ENCODE measurements around the gene PCID2.
"Not testable (repeated sequence)": the region's sequence is repeated elsewhere in the genome, so short reads cannot be mapped to it uniquely, and the experiment has no call there.

Gene PCID2

GRCh38 chr13:113167155-113167554, 41.3 kb downstream of the PCID2 start:
- no peak for DNase-seq (ENCODE audit: low read depth in 2 of 3, low spot score in 1 of 3)

DNA sequence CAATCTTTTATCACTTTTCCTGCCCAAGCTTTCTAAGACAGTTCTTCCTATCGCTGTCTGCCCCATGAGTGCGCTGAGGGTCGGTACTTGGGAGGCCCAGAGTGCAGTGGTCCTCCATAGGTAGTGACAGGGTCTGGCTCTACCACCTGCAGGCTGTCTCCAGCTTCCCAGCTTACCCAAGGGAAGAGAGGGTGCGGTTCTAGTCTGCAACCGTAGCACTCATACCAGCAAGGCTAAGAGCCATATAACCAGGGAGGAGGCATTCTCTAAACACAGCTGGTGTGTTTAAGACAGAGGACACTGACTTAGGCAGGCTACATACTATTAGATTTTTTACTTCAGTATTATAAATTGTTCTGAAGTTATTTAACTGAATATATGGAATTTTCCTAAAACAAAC, 41.8 kb downstream of the PCID2 start:
- DNase-seq (ENCODE audit: low read depth in 2 of 3, low spot score in 1 of 3) = no peak

DNA sequence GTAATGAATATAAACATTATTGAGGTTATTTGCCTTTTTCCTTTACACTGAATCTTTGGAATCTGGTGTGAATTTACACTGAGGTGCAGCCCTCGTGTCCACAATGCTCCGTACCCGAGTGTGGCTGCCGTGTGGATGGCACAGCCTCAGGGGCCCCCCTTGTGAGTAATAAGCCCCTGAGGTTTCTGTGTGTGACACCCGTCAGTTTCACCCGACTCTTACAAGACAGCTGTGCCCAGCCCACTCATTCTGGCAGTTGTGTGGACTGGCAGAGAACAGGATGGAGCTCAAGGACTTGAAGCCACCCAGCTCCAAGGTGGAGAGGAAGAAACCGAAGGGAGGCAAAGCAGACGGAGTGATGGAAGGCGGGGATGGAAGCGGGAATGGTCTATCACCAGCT, 42.2 kb downstream of the PCID2 start:
- no peak for DNase-seq (ENCODE audit: low read depth in 2 of 3, low spot score in 1 of 3)

- no peak for DNase-seq (ENCODE audit: low read depth in 2 of 3, low spot score in 1 of 3)
Observed at GRCh38 chr13:113164492-113164891, 44.0 kb downstream of the PCID2 start.

DNA sequence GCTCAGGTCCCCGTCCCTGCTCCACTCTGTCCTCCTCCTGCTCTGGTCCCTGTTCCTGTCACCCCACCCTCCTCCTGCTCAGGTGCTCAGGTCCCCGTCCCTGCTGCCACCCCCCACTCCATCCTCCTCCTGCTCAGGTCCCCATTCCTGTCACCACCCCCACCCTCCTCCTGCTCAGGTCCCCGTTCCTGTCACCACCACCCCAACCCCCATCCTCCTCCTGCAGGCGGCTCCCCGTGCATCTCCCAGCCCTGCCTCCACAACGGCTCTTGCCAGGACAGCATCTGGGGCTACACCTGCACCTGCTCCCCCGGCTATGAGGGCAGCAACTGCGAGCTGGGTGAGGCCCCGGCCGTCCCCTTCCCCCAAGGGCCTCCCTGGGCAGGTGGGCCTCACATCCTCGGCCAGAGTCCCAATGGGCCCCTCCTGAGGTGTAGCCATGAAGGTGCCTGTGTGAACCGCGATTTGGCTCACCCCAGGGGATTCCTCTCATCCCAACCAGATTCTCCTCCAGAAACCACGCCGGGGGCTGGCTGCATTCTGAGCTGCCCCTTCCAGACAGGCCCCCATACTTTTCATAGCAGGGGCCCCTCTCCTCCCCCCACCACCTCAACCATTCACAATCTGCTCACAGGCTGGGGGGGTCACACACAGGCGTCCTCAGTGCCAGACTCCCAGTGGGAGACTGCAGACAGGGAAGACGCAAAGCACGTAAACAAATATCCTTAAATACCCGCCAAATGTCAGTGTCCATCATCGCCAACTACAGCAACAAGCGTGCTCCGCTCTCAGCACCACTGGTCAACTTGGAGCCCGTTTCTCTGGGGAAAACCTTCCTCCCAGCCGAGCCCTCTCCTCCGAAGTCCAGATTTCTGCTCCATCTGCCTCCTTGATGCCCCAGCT, 45.4 kb downstream of the PCID2 start:
- no peak for DNase-seq (ENCODE audit: low read depth in 2 of 3, low spot score in 1 of 3)

DNA sequence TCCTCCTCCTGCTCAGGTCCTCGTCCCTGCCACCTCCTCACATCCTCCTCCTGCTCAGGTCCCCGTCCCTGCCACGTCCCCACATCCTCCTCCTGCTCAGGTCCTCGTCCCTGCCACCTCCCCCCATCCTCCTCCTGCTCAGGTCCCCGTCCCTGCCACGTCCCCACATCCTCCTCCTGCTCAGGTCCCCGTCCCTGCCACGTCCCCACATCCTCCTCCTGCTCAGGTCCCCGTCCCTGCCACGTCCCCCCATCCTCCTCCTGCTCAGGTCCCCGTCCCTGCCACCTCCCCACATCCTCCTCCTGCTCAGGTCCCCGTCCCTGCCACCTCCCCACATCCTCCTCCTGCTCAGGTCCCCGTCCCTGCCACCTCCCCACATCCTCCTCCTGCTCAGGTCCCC, 46.5 kb downstream of the PCID2 start:
- not testable (repeated sequence) for DNase-seq (ENCODE audit: low read depth in 2 of 3, low spot score in 1 of 3)

- DNase-seq (ENCODE audit: low read depth in 2 of 3, low spot score in 1 of 3) = no peak
Observed at GRCh38 chr13:113161433-113161832, 47.0 kb downstream of the PCID2 start.

DNA sequence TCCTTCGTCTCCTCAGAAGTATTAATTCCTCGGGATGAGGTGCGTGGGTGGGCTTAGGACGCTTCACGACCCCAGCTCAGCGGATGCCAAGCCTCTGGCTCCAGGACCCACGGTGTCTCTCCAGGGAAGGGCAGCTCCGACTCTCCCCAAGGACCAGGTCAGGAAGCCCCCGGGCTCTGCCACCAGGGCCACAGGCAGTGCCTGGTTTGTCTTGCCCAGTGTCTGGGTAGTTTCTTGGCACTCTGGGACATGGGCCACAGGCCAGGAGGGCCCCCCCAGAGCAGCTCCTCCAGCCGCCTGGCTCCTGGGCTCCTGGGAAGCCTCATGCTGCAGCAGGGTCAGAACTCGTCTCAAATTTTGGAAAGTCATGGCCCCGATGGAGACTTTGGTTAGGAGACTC, 47.5 kb downstream of the PCID2 start:
- no peak for DNase-seq (ENCODE audit: low read depth in 2 of 3, low spot score in 1 of 3)

GRCh38 chr13:113159701-113160100, 48.8 kb downstream of the PCID2 start:
- DNase-seq (ENCODE audit: low read depth in 2 of 3, low spot score in 1 of 3) = no peak

DNA sequence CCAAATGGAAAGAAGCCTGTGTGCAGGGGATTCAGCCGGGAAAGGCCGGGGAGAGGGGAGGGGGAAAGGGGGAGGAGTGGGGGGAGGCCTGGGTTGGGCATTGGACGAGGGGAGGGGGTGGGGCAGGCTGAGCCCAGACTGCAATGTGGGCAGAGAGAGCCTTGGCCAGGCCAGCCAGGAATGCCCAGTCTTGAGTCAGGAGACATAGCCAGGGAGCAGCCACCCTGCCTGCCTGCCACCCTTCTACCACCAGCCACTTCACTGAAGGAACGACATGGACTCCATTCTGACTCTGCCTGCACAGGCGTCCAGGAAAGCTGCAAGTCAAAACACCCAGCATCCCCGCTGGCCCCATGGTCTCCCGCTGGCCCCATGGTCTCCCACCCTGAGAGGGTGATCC, 49.5 kb downstream of the PCID2 start:
- DNase-seq (ENCODE audit: low read depth in 2 of 3, low spot score in 1 of 3) = no peak

- no peak for DNase-seq (ENCODE audit: low read depth in 2 of 3, low spot score in 1 of 3)
Observed at GRCh38 chr13:113157929-113158747, 50.3 kb downstream of the PCID2 start, which contains the start of gene PROZ. Gene PROZ, plus strand, starts transcription at chr13:113158648. Its CDS starts 13 bp downstream, at chr13:113158661.

- no peak for DNase-seq (ENCODE audit: low read depth in 2 of 3, low spot score in 1 of 3)
Observed at GRCh38 chr13:113157206-113157928, 51.1 kb downstream of the PCID2 start.

- DNase-seq (ENCODE audit: low read depth in 2 of 3, low spot score in 1 of 3) = no peak
Observed at GRCh38 chr13:113155982-113156655, 52.4 kb downstream of the PCID2 start.

- no peak for DNase-seq (ENCODE audit: low read depth in 2 of 3, low spot score in 1 of 3)
Observed at GRCh38 chr13:113155201-113155600, 53.3 kb downstream of the PCID2 start.

DNA sequence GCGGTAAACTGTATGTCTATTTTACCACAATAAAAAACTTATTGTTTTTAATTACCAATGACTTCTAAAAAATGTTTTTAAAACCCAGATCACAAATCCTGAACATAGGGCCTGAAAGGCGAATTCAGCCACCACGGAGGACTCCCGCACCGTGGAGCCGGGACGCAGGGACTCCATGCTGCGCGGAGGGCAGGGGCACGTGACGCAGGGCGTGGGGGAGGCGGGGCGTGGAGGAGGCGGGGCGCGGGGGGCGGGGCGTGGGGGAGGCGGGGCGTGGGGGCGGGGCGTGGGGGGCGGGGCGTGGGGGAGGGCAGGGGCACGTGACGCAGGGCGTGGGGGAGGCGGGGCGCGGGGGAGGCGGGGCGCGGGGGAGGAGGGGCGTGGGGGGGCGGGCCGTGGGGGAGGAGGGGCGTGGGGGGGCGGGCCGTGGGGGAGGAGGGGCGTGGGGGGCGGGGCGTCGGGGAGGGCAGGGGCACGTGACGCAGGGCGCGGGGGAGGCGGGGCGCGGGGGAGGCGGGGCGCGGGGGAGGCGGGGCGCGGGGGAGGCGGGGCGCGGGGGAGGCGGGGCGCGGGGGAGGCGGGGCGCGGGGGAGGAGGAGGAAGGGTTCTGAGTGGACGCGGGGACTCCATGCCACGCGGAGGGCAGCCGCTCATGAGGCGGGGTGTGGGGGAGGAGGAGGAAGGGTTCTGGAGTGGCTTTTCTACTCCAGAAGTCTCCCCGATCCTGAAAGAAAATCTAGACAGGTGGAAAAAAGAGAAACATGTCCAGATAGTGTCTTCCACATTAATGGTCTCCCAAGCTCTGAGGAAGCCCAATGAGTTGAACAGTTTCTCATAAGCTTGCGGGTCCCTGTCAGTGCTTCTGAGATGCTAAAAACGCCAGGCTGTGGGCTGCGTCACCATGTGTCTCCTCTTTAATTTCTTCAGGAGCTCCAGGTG, 54.4 kb downstream of the PCID2 start:
- DNase-seq (ENCODE audit: low read depth in 2 of 3, low spot score in 1 of 3) = peak; percentile 34 to 48 (median 38)

GRCh38 chr13:113152984-113153809, 55.3 kb downstream of the PCID2 start:
- DNase-seq (ENCODE audit: low read depth in 2 of 3, low spot score in 1 of 3) = no peak

GRCh38 chr13:113152691-113152983, 55.8 kb downstream of the PCID2 start:
- no peak for DNase-seq (ENCODE audit: low read depth in 2 of 3, low spot score in 1 of 3)

GRCh38 chr13:113151745-113152690, 56.5 kb downstream of the PCID2 start:
- DNase-seq (ENCODE audit: low read depth in 2 of 3, low spot score in 1 of 3) = no peak

All from stimulated activated CD4-positive, alpha-beta T cell treated with anti-CD3 and anti-CD28 coated beads, Interleukin-12 subunit alpha, Interleukin-12 subunit beta, amount 100 ng/mL, for 48 hours (primary cell).